ENCODE results near the gene KIAA0513. TPM values are rescaled to one million over a fixed set of nuclear protein-coding genes. Genes with fewer than 3 reads are reported as not detected.

The KIAA0513 gene
- total and polyA plus RNA-seq, 10 of the 15 experiments (the other 5 are each of a cell fraction or from before 2014, with no cell fraction given) = 0.14 to 5.8 (median 2.0) TPM

DNA sequence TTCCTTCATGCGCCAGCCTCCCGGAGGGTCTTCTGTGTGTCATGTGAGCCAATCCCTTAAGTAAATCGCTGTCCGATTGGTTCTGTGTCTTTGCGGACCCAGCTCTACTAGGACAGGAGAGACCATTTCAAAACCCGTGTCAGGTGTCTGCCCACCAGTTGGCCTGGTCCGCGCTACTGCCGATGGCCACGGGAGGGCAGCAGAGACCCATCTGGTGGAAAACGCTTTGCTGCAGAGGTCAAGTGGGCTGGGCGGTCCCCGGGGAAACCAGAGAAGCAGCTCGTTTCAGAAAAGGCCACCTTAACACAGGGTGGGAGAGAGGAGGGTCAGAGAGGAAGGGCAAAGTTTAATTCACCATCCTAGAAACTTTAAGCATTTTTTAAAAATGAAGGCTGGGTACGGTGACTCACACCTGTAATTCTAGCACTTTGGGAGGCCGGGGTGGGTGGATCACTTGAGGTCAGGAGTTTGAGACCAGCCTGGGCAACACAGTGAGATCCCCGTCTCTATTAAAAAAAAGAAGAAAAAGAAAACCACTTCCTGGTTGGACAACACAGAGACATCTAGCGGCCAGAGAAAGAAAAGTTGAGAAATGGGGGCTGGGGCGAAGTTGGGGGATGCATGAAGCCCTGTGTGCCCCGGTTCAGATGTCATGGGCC lies 87.4 kb downstream of the KIAA0513 start (continued):
- TF ChIP-seq RB1 (IDR thresholded peaks at IDR 0.05; ENCODE audit: borderline replicate concordance) (peak; percentile 79; the same call in 1 of the 2 replicates), NR2F1 (conservative IDR thresholded peaks at IDR 0.05) (peak; percentile 98), NFYB (IDR thresholded peaks at IDR 0.05; ENCODE audit: insufficient read depth, low read depth, low read length) (no peak), RAD21 (IDR thresholded peaks at IDR 0.05; ENCODE audit: insufficient read depth, low read depth, low read length) (peak; percentile 99), WRNIP1 (IDR thresholded peaks at IDR 0.05; ENCODE audit: borderline replicate concordance, low read depth, low read length) (no peak), NBN (IDR thresholded peaks at IDR 0.05) (peak; percentile 88), GABPA (IDR thresholded peaks at IDR 0.05; ENCODE audit: low read depth) (no peak)
- TF ChIP-seq, protein P1, sequence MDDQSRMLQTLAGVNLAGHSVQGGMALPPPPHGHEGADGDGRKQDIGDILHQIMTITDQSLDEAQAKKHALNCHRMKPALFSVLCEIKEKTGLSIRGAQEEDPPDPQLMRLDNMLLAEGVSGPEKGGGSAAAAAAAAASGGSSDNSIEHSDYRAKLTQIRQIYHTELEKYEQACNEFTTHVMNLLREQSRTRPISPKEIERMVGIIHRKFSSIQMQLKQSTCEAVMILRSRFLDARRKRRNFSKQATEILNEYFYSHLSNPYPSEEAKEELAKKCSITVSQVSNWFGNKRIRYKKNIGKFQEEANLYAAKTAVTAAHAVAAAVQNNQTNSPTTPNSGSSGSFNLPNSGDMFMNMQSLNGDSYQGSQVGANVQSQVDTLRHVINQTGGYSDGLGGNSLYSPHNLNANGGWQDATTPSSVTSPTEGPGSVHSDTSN (IDR thresholded peaks at IDR 0.05; ENCODE audit: insufficient replicate concordance, low read depth, low read length) = no peak
- TF ChIP-seq, protein P2, sequence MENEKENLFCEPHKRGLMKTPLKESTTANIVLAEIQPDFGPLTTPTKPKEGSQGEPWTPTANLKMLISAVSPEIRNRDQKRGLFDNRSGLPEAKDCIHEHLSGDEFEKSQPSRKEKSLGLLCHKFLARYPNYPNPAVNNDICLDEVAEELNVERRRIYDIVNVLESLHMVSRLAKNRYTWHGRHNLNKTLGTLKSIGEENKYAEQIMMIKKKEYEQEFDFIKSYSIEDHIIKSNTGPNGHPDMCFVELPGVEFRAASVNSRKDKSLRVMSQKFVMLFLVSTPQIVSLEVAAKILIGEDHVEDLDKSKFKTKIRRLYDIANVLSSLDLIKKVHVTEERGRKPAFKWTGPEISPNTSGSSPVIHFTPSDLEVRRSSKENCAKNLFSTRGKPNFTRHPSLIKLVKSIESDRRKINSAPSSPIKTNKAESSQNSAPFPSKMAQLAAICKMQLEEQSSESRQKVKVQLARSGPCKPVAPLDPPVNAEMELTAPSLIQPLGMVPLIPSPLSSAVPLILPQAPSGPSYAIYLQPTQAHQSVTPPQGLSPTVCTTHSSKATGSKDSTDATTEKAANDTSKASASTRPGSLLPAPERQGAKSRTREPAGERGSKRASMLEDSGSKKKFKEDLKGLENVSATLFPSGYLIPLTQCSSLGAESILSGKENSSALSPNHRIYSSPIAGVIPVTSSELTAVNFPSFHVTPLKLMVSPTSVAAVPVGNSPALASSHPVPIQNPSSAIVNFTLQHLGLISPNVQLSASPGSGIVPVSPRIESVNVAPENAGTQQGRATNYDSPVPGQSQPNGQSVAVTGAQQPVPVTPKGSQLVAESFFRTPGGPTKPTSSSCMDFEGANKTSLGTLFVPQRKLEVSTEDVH (IDR thresholded peaks at IDR 0.05; ENCODE audit: low read depth, partially characterized antibody) = no peak
- TF ChIP-seq, protein P3, sequence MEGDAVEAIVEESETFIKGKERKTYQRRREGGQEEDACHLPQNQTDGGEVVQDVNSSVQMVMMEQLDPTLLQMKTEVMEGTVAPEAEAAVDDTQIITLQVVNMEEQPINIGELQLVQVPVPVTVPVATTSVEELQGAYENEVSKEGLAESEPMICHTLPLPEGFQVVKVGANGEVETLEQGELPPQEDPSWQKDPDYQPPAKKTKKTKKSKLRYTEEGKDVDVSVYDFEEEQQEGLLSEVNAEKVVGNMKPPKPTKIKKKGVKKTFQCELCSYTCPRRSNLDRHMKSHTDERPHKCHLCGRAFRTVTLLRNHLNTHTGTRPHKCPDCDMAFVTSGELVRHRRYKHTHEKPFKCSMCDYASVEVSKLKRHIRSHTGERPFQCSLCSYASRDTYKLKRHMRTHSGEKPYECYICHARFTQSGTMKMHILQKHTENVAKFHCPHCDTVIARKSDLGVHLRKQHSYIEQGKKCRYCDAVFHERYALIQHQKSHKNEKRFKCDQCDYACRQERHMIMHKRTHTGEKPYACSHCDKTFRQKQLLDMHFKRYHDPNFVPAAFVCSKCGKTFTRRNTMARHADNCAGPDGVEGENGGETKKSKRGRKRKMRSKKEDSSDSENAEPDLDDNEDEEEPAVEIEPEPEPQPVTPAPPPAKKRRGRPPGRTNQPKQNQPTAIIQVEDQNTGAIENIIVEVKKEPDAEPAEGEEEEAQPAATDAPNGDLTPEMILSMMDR (IDR thresholded peaks at IDR 0.05 in 2 of 3, conservative IDR thresholded peaks at IDR 0.05 in 1 of 3; ENCODE audit: control insufficient read depth in 2 of 3, extremely low read depth in 1 of 3, insufficient read depth in 1 of 3, low read depth in 3 of 3, low read length in 3 of 3) = peak; percentile 98 to 99 (median 99)
- TF ChIP-seq, protein P4, sequence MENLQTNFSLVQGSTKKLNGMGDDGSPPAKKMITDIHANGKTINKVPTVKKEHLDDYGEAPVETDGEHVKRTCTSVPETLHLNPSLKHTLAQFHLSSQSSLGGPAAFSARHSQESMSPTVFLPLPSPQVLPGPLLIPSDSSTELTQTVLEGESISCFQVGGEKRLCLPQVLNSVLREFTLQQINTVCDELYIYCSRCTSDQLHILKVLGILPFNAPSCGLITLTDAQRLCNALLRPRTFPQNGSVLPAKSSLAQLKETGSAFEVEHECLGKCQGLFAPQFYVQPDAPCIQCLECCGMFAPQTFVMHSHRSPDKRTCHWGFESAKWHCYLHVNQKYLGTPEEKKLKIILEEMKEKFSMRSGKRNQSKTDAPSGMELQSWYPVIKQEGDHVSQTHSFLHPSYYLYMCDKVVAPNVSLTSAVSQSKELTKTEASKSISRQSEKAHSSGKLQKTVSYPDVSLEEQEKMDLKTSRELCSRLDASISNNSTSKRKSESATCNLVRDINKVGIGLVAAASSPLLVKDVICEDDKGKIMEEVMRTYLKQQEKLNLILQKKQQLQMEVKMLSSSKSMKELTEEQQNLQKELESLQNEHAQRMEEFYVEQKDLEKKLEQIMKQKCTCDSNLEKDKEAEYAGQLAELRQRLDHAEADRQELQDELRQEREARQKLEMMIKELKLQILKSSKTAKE (IDR thresholded peaks at IDR 0.05; ENCODE audit: low read depth, poor library complexity, severe bottlenecking) = peak; percentile 85
- TF ChIP-seq, protein P5, sequence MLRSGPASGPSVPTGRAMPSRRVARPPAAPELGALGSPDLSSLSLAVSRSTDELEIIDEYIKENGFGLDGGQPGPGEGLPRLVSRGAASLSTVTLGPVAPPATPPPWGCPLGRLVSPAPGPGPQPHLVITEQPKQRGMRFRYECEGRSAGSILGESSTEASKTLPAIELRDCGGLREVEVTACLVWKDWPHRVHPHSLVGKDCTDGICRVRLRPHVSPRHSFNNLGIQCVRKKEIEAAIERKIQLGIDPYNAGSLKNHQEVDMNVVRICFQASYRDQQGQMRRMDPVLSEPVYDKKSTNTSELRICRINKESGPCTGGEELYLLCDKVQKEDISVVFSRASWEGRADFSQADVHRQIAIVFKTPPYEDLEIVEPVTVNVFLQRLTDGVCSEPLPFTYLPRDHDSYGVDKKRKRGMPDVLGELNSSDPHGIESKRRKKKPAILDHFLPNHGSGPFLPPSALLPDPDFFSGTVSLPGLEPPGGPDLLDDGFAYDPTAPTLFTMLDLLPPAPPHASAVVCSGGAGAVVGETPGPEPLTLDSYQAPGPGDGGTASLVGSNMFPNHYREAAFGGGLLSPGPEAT (IDR thresholded peaks at IDR 0.05; ENCODE audit: low read depth) = peak; percentile 60; the same call in 1 of the 2 replicates
- TF ChIP-seq, protein P6, sequence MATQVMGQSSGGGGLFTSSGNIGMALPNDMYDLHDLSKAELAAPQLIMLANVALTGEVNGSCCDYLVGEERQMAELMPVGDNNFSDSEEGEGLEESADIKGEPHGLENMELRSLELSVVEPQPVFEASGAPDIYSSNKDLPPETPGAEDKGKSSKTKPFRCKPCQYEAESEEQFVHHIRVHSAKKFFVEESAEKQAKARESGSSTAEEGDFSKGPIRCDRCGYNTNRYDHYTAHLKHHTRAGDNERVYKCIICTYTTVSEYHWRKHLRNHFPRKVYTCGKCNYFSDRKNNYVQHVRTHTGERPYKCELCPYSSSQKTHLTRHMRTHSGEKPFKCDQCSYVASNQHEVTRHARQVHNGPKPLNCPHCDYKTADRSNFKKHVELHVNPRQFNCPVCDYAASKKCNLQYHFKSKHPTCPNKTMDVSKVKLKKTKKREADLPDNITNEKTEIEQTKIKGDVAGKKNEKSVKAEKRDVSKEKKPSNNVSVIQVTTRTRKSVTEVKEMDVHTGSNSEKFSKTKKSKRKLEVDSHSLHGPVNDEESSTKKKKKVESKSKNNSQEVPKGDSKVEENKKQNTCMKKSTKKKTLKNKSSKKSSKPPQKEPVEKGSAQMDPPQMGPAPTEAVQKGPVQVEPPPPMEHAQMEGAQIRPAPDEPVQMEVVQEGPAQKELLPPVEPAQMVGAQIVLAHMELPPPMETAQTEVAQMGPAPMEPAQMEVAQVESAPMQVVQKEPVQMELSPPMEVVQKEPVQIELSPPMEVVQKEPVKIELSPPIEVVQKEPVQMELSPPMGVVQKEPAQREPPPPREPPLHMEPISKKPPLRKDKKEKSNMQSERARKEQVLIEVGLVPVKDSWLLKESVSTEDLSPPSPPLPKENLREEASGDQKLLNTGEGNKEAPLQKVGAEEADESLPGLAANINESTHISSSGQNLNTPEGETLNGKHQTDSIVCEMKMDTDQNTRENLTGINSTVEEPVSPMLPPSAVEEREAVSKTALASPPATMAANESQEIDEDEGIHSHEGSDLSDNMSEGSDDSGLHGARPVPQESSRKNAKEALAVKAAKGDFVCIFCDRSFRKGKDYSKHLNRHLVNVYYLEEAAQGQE (IDR thresholded peaks at IDR 0.05; ENCODE audit: low read depth, low read length) = no peak

Measured in GM12878 (cell line).